SK-N-SH (cell line): Measurements from ENCODE around the gene INSYN2B. TPM values are rescaled to one million over a fixed set of nuclear protein-coding genes. Genes with fewer than 3 reads are reported as not detected.

Source experiments
- CTCF ChIA-PET: fragments of 300-600, 350-600 bp; formaldehyde crosslinking; extraction: SDS; loops from one replicate; lab custom pipeline; 2021; lab: Yijun Ruan, JAX
- POLR2A ChIA-PET: fragments of 350-600 bp; sonication (Branson Sonifier 250); formaldehyde crosslinking; extraction: SDS; loops from one replicate; lab custom pipeline; 2020; ENCODE audit warnings: antibody characterized with exemption, inconsistent platforms; lab: Yijun Ruan, JAX
- DNase-seq: peaks from one replicate; pipeline ENCODE4 v3.0.0; 2012
- H2AFZ ChIP-seq: fragments of 200-600 bp; sonication (generic); 2 replicates; pipeline ENCODE4 v1.8.1; 2016; ENCODE audit warnings: antibody characterized with exemption, mild to moderate bottlenecking, low read depth
- H3F3A ChIP-seq: fragments of 200-600 bp; sonication (generic); replicated peaks from 2 replicates; pipeline ENCODE3; 2016; ENCODE audit warnings: antibody characterized with exemption, mild to moderate bottlenecking; ENCODE audit not compliant: insufficient read depth
- H3K27ac ChIP-seq, 2 experiments: fragments of 200-500 bp in 1 of 2; fragments of 200-600 bp in 1 of 2; sonication (Bioruptor generic) in 1 of 2; sonication (generic), shearing (Covaris generic) in 1 of 2; 2 replicates each; pipeline versions ENCODE4 v1.5.1 to v1.6.1; 2014 to 2016; ENCODE audit warnings: low read depth in 2 of 2, inconsistent platforms in 1 of 2, low read length in 1 of 2, mild to moderate bottlenecking in 1 of 2, mixed read lengths in 1 of 2
- H3K27me3 ChIP-seq: fragments of 200-600 bp; sonication (generic), shearing (Covaris generic); 2 replicates; pipeline ENCODE4 v1.6.1; 2016; ENCODE audit warnings: mixed run types; ENCODE audit not compliant: insufficient read depth
- H3K36me3 ChIP-seq, 2 experiments: fragments of 200-500 bp in 1 of 2; fragments of 200-600 bp in 1 of 2; sonication (Bioruptor generic) in 1 of 2; sonication (generic) in 1 of 2; replicated peaks in 1 of 2; 2 replicates each; pipeline versions ENCODE3 to v1.5.1; 2014 to 2016; ENCODE audit warnings: low read length in 1 of 2, mild to moderate bottlenecking in 1 of 2; ENCODE audit not compliant: insufficient read depth in 2 of 2, control insufficient read depth in 1 of 2
- H3K4me1 ChIP-seq, 2 experiments: fragments of 200-500 bp in 1 of 2; fragments of 200-600 bp in 1 of 2; sonication (Bioruptor generic) in 1 of 2; sonication (generic), shearing (Covaris generic) in 1 of 2; 2 replicates each; pipeline versions ENCODE4 v1.5.1 to v1.6.1; 2014 to 2016; ENCODE audit warnings: low read depth in 1 of 2, low read length in 1 of 2, mixed run types in 1 of 2; ENCODE audit not compliant: insufficient read depth in 2 of 2, control insufficient read depth in 1 of 2
- H3K4me2 ChIP-seq: fragments of 200-600 bp; sonication (generic), shearing (Covaris generic); 2 replicates; pipeline ENCODE4 v1.6.1; 2017; ENCODE audit warnings: mixed run types
- H3K4me3 ChIP-seq, 2 experiments: fragments of 200-500 bp in 1 of 2; fragments of 200-600 bp in 1 of 2; sonication (Bioruptor generic) in 1 of 2; sonication (generic), shearing (Covaris generic) in 1 of 2; 2 replicates each; pipeline versions ENCODE4 v1.5.1 to v1.8.1; 2014 to 2016; ENCODE audit warnings: low read depth in 2 of 2, inconsistent platforms in 1 of 2, low read length in 1 of 2, mild to moderate bottlenecking in 1 of 2, mixed read lengths in 1 of 2, moderate library complexity in 1 of 2
- H3K79me2 ChIP-seq: fragments of 200-600 bp; sonication (generic); 2 replicates; pipeline ENCODE4 v1.8.1; 2017; ENCODE audit warnings: mild to moderate bottlenecking; ENCODE audit not compliant: insufficient read depth
- H3K9ac ChIP-seq: fragments of 200-600 bp; sonication (generic); 2 replicates; pipeline ENCODE4 v1.6.1; 2017; ENCODE audit warnings: mixed run types
- H3K9me2 ChIP-seq: fragments of 200-600 bp; sonication (generic); 2 replicates; pipeline ENCODE4 v1.6.1; 2017; ENCODE audit warnings: mixed run types
- H3K9me3 ChIP-seq: fragments of 200-600 bp; sonication (generic); 2 replicates; pipeline ENCODE4 v1.6.1; 2017; ENCODE audit warnings: mixed run types, mild to moderate bottlenecking, moderate library complexity
- H4K20me1 ChIP-seq: fragments of 200-600 bp; sonication (generic); 2 replicates; pipeline ENCODE4 v1.6.1; 2017; ENCODE audit warnings: mild to moderate bottlenecking, mixed run types; ENCODE audit not compliant: insufficient read depth
- CTCF ChIP-seq: fragments of 200-600 bp; sonication (generic); IDR thresholded peaks from 2 replicates; pipeline ENCODE4 v1.6.1; 2017; ENCODE audit warnings: antibody characterized with exemption, mild to moderate bottlenecking, moderate library complexity
- FOXJ3 ChIP-seq: sonication (generic); formaldehyde crosslinking; IDR thresholded peaks from 2 replicates; pipeline ENCODE4 v1.5.1; 2020; ENCODE audit warnings: mild to moderate bottlenecking, missing genetic modification reagents
- IRF3 ChIP-seq: fragments of 150-350 bp; IDR thresholded peaks from 2 replicates; pipeline ENCODE4 v1.6.1; 2016; ENCODE audit warnings: mild to moderate bottlenecking, low read depth, low read length
- POLR2AphosphoS5 ChIP-seq: IDR thresholded peaks from 2 replicates; pipeline ENCODE4 v1.6.1; 2012; ENCODE audit warnings: low read depth, low read length
- REST ChIP-seq: IDR thresholded peaks from 2 replicates; pipeline ENCODE4 v1.6.1; 2012; ENCODE audit warnings: mild to moderate bottlenecking, low read depth, low read length, moderate library complexity
- RFX5 ChIP-seq: IDR thresholded peaks from 2 replicates; pipeline ENCODE4 v1.6.1; 2012; ENCODE audit warnings: mild to moderate bottlenecking, improper control_type of control experiment, low read length
- SMC3 ChIP-seq: IDR thresholded peaks from 2 replicates; pipeline ENCODE4 v1.6.1; 2012; ENCODE audit warnings: low read depth, low read length, improper control_type of control experiment
- YY1 ChIP-seq: IDR thresholded peaks from 2 replicates; pipeline ENCODE4 v1.4.0; 2012; ENCODE audit warnings: low read depth, mild to moderate bottlenecking
- ZBTB33 ChIP-seq: IDR thresholded peaks from 2 replicates; pipeline ENCODE4 v1.4.0; 2012; ENCODE audit warnings: low read depth, borderline replicate concordance
- whole genome bisulfite sequencing: methylation state at CpG from one replicate; pipeline ENCODE4 v1.1.6; 2017; ENCODE audit warnings: low lambda C conversion rate; 5-methylcytosine and 5-hydroxymethylcytosine counted together
- polyA plus RNA-seq, 3 experiments: library from polyadenylated mRNA; depleted of rRNA; stranded (reverse); fragments of >200 nt; gene quantifications; 2 replicates each; pipeline ENCODE4 v1.2.3, GENCODE V29; 2012

INSYN2B gene
- polyA plus RNA-seq, 1 of the 3 experiments (the other 2 are of a cell fraction), result 9.2 TPM

GRCh38 chr5:169869066-169869465, 111.2 kb downstream of the INSYN2B start:
- no peak for DNase-seq
- no peaks in the 10 kb centered on the region; a peak in 1 of 4 replicates for H3K4me1 ChIP-seq
- no peaks in the 10 kb centered on the region for H3F3A ChIP-seq
- no peaks in the 10 kb centered on the region for H3K79me2 ChIP-seq
- peaks cover 0 to 29% of the 10 kb centered on the region in 2 experiments for H3K36me3 ChIP-seq
- H3K27ac ChIP-seq, result no peak overlapping the region
- H3K4me2 ChIP-seq, result no peak overlapping the region
- no peaks in the 10 kb centered on the region for H3K27me3 ChIP-seq
- 96% methylated on average over 3 of the region's 3 CpGs for WGBS
- POLR2A ChIA-PET, result no interaction called here
- no peak overlapping the region for H3K4me3 ChIP-seq
- no peak overlapping the region for H3K9ac ChIP-seq
- CTCF ChIA-PET, result no interaction called here
- no peaks in the 10 kb centered on the region for H4K20me1 ChIP-seq
- no peaks in the 10 kb centered on the region for H3K9me2 ChIP-seq
- no peak overlapping the region for H2AFZ ChIP-seq
- H3K9me3 ChIP-seq, result no peaks in the 10 kb centered on the region
- TF ChIP-seq REST (no peak), SMC3 (no peak), FOXJ3 (CRISPR knock-in tag) (no peak), IRF3 (no peak), YY1 (no peak), CTCF (no peak), RFX5 (no peak), POLR2AphosphoS5 (no peak), ZBTB33 (no peak)
